DOHH2 (cell line): ENCODE results near the gene CCDC15.

ENCODE experiments used
- H3F3A ChIP-seq: fragments of 200-600 bp; sonication (generic), shearing (Covaris generic); 2 replicates; pipeline ENCODE4 v1.6.0; 2016; ENCODE audit warnings: antibody characterized with exemption, mild to moderate bottlenecking; ENCODE audit not compliant: control insufficient read depth, insufficient read depth
- H3K27ac ChIP-seq: fragments of 200-600 bp; sonication (generic); 2 replicates; pipeline ENCODE4 v1.5.1; 2014; ENCODE audit warnings: low read depth, mild to moderate bottlenecking, low read length, moderate library complexity
- H3K27me3 ChIP-seq: fragments of 200-600 bp; sonication (generic); 2 replicates; pipeline ENCODE4 v1.6.1; 2014; ENCODE audit warnings: mild to moderate bottlenecking, low read length, mixed read lengths; ENCODE audit not compliant: control insufficient read depth
- H3K36me3 ChIP-seq: fragments of 200-600 bp; sonication (generic); 2 replicates; pipeline ENCODE4 v1.6.1; 2014; ENCODE audit warnings: mild to moderate bottlenecking, low read length, moderate library complexity, mixed read lengths; ENCODE audit not compliant: control insufficient read depth
- H3K4me1 ChIP-seq: fragments of 200-600 bp; sonication (generic); 2 replicates; pipeline ENCODE4 v1.6.1; 2014; ENCODE audit warnings: mild to moderate bottlenecking, low read length, mixed read lengths; ENCODE audit not compliant: control insufficient read depth
- H3K4me2 ChIP-seq: fragments of 200-600 bp; sonication (generic); 2 replicates; pipeline ENCODE4 v1.6.0; 2014; ENCODE audit warnings: mild to moderate bottlenecking, low read length, moderate library complexity
- H3K4me3 ChIP-seq: fragments of 200-600 bp; sonication (generic); 2 replicates; pipeline ENCODE4 v1.5.1; 2014; ENCODE audit warnings: mild to moderate bottlenecking, low read length, mixed read lengths
- H3K79me2 ChIP-seq: fragments of 200-600 bp; sonication (generic); 2 replicates; pipeline ENCODE4 v1.6.1; 2014; ENCODE audit warnings: mild to moderate bottlenecking, low read length, mixed read lengths; ENCODE audit not compliant: control insufficient read depth
- H3K9me2 ChIP-seq: fragments of 200-600 bp; sonication (generic); replicated peaks from 2 replicates; pipeline ENCODE4 v1.6.1; 2014; ENCODE audit warnings: mild to moderate bottlenecking, low read length, mixed read lengths; ENCODE audit not compliant: control insufficient read depth
- H3K9me3 ChIP-seq: fragments of 200-600 bp; sonication (generic); 2 replicates; pipeline ENCODE4 v1.6.1; 2014; ENCODE audit warnings: antibody characterized with exemption, low read length, mixed read lengths; ENCODE audit not compliant: control insufficient read depth, insufficient read depth
- H4K20me1 ChIP-seq: fragments of 200-600 bp; sonication (generic); 2 replicates; pipeline ENCODE4 v1.6.0; 2014; ENCODE audit warnings: low read depth, mild to moderate bottlenecking, antibody characterized with exemption, low read length, moderate library complexity; ENCODE audit not compliant: control insufficient read depth, insufficient read depth
- CTCF ChIP-seq: fragments of 200-600 bp; sonication (generic); IDR thresholded peaks from one replicate; pipeline ENCODE4 v1.5.1; 2014; ENCODE audit warnings: antibody characterized with exemption, mild to moderate bottlenecking, low read depth, low read length; ENCODE audit not compliant: poor library complexity, severe bottlenecking
- EZH2phosphoT487 ChIP-seq: fragments of 200-600 bp; sonication (generic); IDR thresholded peaks from 2 replicates; pipeline ENCODE4 v1.6.1; 2017; ENCODE audit warnings: borderline replicate concordance, mild to moderate bottlenecking, antibody characterized with exemption, low read length, moderate library complexity, mixed read lengths

The CCDC15 gene

GRCh38 chr11:125072218-125072960, 118.4 kb downstream of the CCDC15 start:
- Histone ChIP-seq H4K20me1 (no peaks in the 10 kb centered on the region), H3F3A (no peaks in the 10 kb centered on the region), H3K36me3 (no peaks in the 10 kb centered on the region), H3K9me2 (no peaks in the 10 kb centered on the region), H3K4me2 (peak overlapping the region; percentile 50), H3K27ac (no peak overlapping the region), H3K4me3 (peak overlapping the region; percentile 6; the same call in 1 of the 2 replicates), H3K4me1 (peaks cover 44% of the 10 kb centered on the region), H3K79me2 (no peaks in the 10 kb centered on the region), H3K27me3 (no peaks in the 10 kb centered on the region), H3K9me3 (no peaks in the 10 kb centered on the region)
- no peak for TF ChIP-seq EZH2phosphoT487
- no peak for TF ChIP-seq CTCF

- Histone ChIP-seq H3K27ac (no peak overlapping the region), H3K9me2 (no peaks in the 10 kb centered on the region), H3K4me2 (peak overlapping the region; percentile 50), H3K36me3 (no peaks in the 10 kb centered on the region), H3K27me3 (no peaks in the 10 kb centered on the region), H3F3A (no peaks in the 10 kb centered on the region), H3K4me1 (peaks cover 44% of the 10 kb centered on the region), H3K4me3 (peak overlapping the region; percentile 6; the same call in 1 of the 2 replicates), H4K20me1 (no peaks in the 10 kb centered on the region), H3K79me2 (no peaks in the 10 kb centered on the region), H3K9me3 (no peaks in the 10 kb centered on the region)
- TF ChIP-seq CTCF (no peak), EZH2phosphoT487 (no peak)
These were observed 119.1 kb downstream of the CCDC15 start for GRCh38 chr11:125072961-125073590.

GRCh38 chr11:125073616-125074483, 119.8 kb downstream of the CCDC15 start:
- Histone ChIP-seq H3K27ac (no peak overlapping the region), H3K4me1 (peaks cover 44% of the 10 kb centered on the region)

More at GRCh38 chr11:125073616-125074483, 119.8 kb downstream of the CCDC15 start:
- no peaks in the 10 kb centered on the region for H3K79me2 ChIP-seq
- TF ChIP-seq CTCF (no peak), EZH2phosphoT487 (no peak)
- no peak overlapping the region for H3K4me2 ChIP-seq
- no peak overlapping the region for H3K4me3 ChIP-seq
- no peaks in the 10 kb centered on the region for H3K36me3 ChIP-seq
- H3K9me2 ChIP-seq: no peaks in the 10 kb centered on the region
- no peaks in the 10 kb centered on the region for H3K27me3 ChIP-seq
- H3K9me3 ChIP-seq: no peaks in the 10 kb centered on the region
- H3F3A ChIP-seq: no peaks in the 10 kb centered on the region
- no peaks in the 10 kb centered on the region for H4K20me1 ChIP-seq
